SU-DHL-6 (cell line): Measurements from ENCODE around the gene UBFD1.

ENCODE experiments used
- H2AFZ ChIP-seq: fragments of 200-600 bp; sonication (generic); 2 replicates; pipeline ENCODE4 v1.6.1; 2014; ENCODE audit warnings: low read depth, mild to moderate bottlenecking, moderate library complexity, mixed read lengths, antibody characterized with exemption, low read length; ENCODE audit not compliant: severe bottlenecking
- H3F3A ChIP-seq: fragments of 200-600 bp; shearing (Covaris generic); 2 replicates; pipeline ENCODE4 v1.6.0; 2016; ENCODE audit warnings: antibody characterized with exemption, mild to moderate bottlenecking; ENCODE audit not compliant: insufficient read depth
- H3K27ac ChIP-seq: fragments of 200-600 bp; sonication (generic); 2 replicates; pipeline ENCODE4 v1.5.1; 2016; ENCODE audit warnings: low read depth, mild to moderate bottlenecking, low read length, moderate library complexity, mixed read lengths
- H3K27me3 ChIP-seq: fragments of 200-600 bp; sonication (generic), shearing (Covaris generic); 2 replicates; pipeline ENCODE4 v1.6.0; 2014; ENCODE audit warnings: mild to moderate bottlenecking, low read length
- H3K36me3 ChIP-seq: fragments of 200-600 bp; sonication (generic); 2 replicates; pipeline ENCODE4 v1.6.1; 2014; ENCODE audit warnings: mild to moderate bottlenecking, low read length, mixed read lengths
- H3K4me2 ChIP-seq: fragments of 300-600, 200-600 bp; shearing (Covaris generic), sonication (generic); 2 replicates; pipeline ENCODE4 v1.6.0; 2014; ENCODE audit warnings: low read length, low read depth, mild to moderate bottlenecking; ENCODE audit not compliant: poor library complexity, severe bottlenecking
- H3K4me3 ChIP-seq: fragments of 200-600 bp; sonication (generic); 2 replicates; pipeline ENCODE4 v1.5.1; 2014; ENCODE audit warnings: antibody characterized with exemption, low read length, mild to moderate bottlenecking, mixed read lengths; ENCODE audit not compliant: insufficient read depth, poor library complexity, severe bottlenecking
- H3K79me2 ChIP-seq: fragments of 200-600 bp; sonication (generic); 2 replicates; pipeline ENCODE4 v1.6.1; 2014; ENCODE audit warnings: mild to moderate bottlenecking, low read length, moderate library complexity; ENCODE audit not compliant: insufficient read depth
- H3K9ac ChIP-seq: fragments of 200-600 bp; sonication (generic); 2 replicates; pipeline ENCODE4 v1.7.0; 2014; ENCODE audit warnings: mild to moderate bottlenecking, low read length
- H3K9me2 ChIP-seq: fragments of 200-600 bp; sonication (generic); replicated peaks from 2 replicates; pipeline ENCODE4 v1.6.1; 2014; ENCODE audit warnings: low read length; ENCODE audit not compliant: insufficient read depth
- H3K9me3 ChIP-seq: fragments of 200-600 bp; sonication (generic); 2 replicates; pipeline ENCODE4 v1.6.1; 2014; ENCODE audit warnings: low read length, mixed read lengths; ENCODE audit not compliant: insufficient read depth
- H4K20me1 ChIP-seq: fragments of 200-600 bp; sonication (generic); 2 replicates; pipeline ENCODE4 v1.6.1; 2014; ENCODE audit warnings: low read depth, mild to moderate bottlenecking, antibody characterized with exemption, low read length, moderate library complexity, mixed read lengths
- EZH2phosphoT487 ChIP-seq: fragments of 200-600 bp; sonication (generic), shearing (Covaris generic); conservative IDR thresholded peaks from 2 replicates; pipeline ENCODE4 v1.6.1; 2018; ENCODE audit warnings: mild to moderate bottlenecking, antibody characterized with exemption, low read length, moderate library complexity, mixed read lengths
- TF ChIP-seq, protein P1 (sequence below): fragments of 200-600 bp; sonication (generic); IDR thresholded peaks from one replicate; pipeline ENCODE4 v1.5.1; 2017; ENCODE audit warnings: antibody characterized with exemption, mild to moderate bottlenecking, low read length, moderate library complexity; ENCODE audit not compliant: insufficient read depth, poor library complexity, severe bottlenecking

The UBFD1 gene

DNA sequence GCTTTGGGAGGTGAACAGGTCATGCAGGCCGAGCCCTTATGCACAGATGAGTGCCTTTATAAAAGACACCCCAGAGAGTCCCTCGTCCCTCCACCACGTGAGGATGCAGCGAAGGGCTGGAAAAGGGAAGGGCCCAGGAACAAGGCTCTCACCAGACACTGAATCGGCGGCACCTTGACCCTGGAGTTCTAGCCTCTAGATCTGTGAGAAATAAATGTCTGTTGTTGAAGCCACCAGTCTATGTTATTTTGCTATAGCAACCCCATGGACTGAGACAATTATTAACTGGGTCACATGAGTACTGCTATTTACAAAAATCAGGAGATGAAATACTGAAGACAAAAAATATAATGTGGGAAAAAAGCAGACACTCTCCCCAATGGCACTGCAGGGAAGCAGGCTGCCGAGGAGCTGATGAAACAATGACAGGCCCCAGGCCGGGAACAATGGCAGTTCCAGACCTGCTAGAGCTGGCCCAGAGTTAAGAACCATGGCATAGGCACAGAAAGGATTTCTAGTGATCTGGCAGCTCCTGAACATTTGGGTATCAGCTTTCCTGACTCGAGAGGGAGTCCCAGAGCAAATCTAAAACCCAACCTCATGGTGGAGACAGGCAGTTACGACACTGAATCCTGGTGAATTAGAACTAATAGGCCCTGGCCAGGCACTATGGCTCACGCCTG is 29.4 kb upstream of the UBFD1 start:
- TF ChIP-seq, protein P1, sequence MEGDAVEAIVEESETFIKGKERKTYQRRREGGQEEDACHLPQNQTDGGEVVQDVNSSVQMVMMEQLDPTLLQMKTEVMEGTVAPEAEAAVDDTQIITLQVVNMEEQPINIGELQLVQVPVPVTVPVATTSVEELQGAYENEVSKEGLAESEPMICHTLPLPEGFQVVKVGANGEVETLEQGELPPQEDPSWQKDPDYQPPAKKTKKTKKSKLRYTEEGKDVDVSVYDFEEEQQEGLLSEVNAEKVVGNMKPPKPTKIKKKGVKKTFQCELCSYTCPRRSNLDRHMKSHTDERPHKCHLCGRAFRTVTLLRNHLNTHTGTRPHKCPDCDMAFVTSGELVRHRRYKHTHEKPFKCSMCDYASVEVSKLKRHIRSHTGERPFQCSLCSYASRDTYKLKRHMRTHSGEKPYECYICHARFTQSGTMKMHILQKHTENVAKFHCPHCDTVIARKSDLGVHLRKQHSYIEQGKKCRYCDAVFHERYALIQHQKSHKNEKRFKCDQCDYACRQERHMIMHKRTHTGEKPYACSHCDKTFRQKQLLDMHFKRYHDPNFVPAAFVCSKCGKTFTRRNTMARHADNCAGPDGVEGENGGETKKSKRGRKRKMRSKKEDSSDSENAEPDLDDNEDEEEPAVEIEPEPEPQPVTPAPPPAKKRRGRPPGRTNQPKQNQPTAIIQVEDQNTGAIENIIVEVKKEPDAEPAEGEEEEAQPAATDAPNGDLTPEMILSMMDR = no peak
- no peak for TF ChIP-seq EZH2phosphoT487
- H3K9ac ChIP-seq = no peak overlapping the region
- no peak overlapping the region for H2AFZ ChIP-seq
- no peak overlapping the region for H3K4me3 ChIP-seq
- no peaks in the 10 kb centered on the region for H3K27me3 ChIP-seq
- no peaks in the 10 kb centered on the region for H3K9me2 ChIP-seq
- H3K79me2 ChIP-seq = no peaks in the 10 kb centered on the region
- no peak overlapping the region for H3K4me2 ChIP-seq
- H3K36me3 ChIP-seq = no peaks in the 10 kb centered on the region
- no peaks in the 10 kb centered on the region for H3K9me3 ChIP-seq
- no peaks in the 10 kb centered on the region for H4K20me1 ChIP-seq
- H3F3A ChIP-seq = peaks cover 6% of the 10 kb centered on the region; the same call in 1 of the 2 replicates
- no peak overlapping the region for H3K27ac ChIP-seq

DNA sequence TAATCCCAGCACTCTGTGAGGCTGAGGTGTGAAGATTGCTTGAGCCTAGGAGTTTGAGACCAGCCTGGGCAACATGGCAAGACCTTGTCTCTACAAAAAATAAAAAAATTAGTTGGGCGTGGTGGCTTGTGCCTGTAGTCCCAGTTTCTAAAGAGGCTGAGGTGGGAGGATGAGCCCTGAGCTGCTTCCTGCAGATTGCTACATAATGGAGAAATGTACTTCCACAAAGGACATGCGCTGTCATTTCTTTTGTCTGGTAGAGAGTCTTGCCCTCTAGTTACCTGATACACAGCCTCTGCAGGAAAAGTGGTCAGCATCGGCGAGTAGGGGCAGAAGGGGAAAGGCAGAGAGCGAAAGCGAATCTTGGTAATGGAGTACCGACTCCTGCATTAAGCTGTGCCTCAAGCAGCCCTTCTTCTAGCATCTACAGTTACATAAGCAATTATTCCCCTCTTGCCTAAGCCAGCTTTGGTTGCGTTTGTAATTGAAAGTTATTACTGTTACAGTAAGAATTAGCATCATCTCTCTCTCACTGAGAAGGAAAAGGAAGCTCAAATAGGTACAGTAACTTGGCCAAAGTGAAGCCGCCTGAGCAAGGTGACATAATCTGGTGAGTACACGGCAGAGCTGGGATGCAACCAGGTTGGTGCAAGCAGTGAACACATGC is 28.8 kb upstream of the UBFD1 start:
- Histone ChIP-seq H3F3A (0 out of 2 replicates have a peak, but pooled peaks cover 2% of the 10 kb centered on the region), H3K9me2 (no peaks in the 10 kb centered on the region), H3K4me2 (no peak overlapping the region), H3K9me3 (no peaks in the 10 kb centered on the region), H3K9ac (no peak overlapping the region), H3K36me3 (no peaks in the 10 kb centered on the region), H3K27ac (no peak overlapping the region), H3K79me2 (no peaks in the 10 kb centered on the region), H3K27me3 (no peaks in the 10 kb centered on the region), H4K20me1 (no peaks in the 10 kb centered on the region), H3K4me3 (no peak overlapping the region), H2AFZ (no peak overlapping the region)
- no peak for TF ChIP-seq EZH2phosphoT487
- TF ChIP-seq, protein P1 = no peak

DNA sequence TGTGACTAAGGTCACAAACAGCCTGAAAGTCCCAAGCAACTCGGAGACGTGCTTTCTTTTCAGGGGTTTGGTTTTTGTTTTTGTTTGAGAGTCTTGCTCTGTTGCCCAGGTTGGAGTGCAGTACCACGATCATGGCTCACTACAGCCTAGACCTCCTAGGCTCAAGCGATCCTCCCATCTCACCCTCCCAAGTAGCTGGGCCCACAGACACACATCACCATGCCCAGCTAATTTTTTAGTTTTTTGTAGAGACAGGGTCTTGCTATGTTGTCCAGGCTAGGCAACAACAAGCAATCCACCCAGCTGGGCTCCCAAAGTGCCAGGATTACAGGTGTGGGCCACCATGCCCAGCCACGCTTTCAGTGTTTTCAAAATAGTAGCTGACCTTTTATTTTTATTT is 27.5 kb upstream of the UBFD1 start:
- H3F3A ChIP-seq = no peaks in the 10 kb centered on the region
- no peak overlapping the region for H3K27ac ChIP-seq
- no peaks in the 10 kb centered on the region for H4K20me1 ChIP-seq
- H3K9me3 ChIP-seq = no peaks in the 10 kb centered on the region
- H3K27me3 ChIP-seq = no peaks in the 10 kb centered on the region
- H2AFZ ChIP-seq = no peak overlapping the region
- no peaks in the 10 kb centered on the region for H3K79me2 ChIP-seq
- H3K4me2 ChIP-seq = no peak overlapping the region
- 0 out of 2 replicates have a peak, but pooled peaks cover 3% of the 10 kb centered on the region for H3K36me3 ChIP-seq
- H3K4me3 ChIP-seq = no peak overlapping the region
- TF ChIP-seq, protein P1 = no peak
- TF ChIP-seq EZH2phosphoT487 = no peak
- H3K9ac ChIP-seq = no peak overlapping the region
- no peaks in the 10 kb centered on the region for H3K9me2 ChIP-seq
